DOHH2 (cell line): ENCODE results near the gene CALHM2.

Experiments
- CTCF ChIP-seq: fragments of 200-600 bp; sonication (generic); IDR thresholded peaks from one replicate; pipeline ENCODE4 v1.5.1; 2014; ENCODE audit warnings: antibody characterized with exemption, mild to moderate bottlenecking, low read depth, low read length; ENCODE audit not compliant: poor library complexity, severe bottlenecking
- EZH2phosphoT487 ChIP-seq: fragments of 200-600 bp; sonication (generic); IDR thresholded peaks from 2 replicates; pipeline ENCODE4 v1.6.1; 2017; ENCODE audit warnings: borderline replicate concordance, mild to moderate bottlenecking, antibody characterized with exemption, low read length, moderate library complexity, mixed read lengths

DNA sequence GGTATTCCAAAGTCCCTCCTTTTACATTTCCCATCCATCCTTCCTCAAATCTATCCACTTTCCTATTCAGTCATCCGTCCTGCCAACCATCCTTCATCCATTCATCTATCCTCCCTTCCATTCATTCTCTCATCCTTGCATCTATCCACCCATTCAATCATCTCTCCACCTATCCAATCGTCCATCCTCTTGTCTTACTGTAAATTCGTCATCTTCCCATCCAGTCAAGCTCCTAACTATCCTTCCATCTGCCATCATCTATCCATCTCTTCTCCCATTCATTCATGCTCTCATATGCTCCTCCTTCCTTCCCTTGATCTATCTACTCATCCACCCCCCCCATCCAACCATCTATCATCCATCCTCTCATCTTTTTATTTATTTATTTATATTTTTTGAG is 21.9 kb upstream of the CALHM2 start:
- no peak for TF ChIP-seq CTCF
- TF ChIP-seq EZH2phosphoT487 = no peak
